Stimulated activated CD8-positive, alpha-beta memory T cell treated with anti-CD3 and anti-CD28 coated beads, Interleukin-15, amount 100 ng/mL, for 1 hour (primary cell): Measurements from ENCODE around the gene PKP1.

Source experiments
- DNase-seq: peaks from one replicate; pipeline ENCODE4 v3.0.0-alpha.2; 2020; ENCODE audit warnings: low read depth

Gene PKP1

GRCh38 chr1:201307760-201308499 lies 24.6 kb downstream of the PKP1 start:
- DNase-seq = no peak

- DNase-seq = no peak
Measured at GRCh38 chr1:201309416-201309815, 26.1 kb downstream of the PKP1 start.

- DNase-seq = no peak
Measured at GRCh38 chr1:201310251-201310985, 27.1 kb downstream of the PKP1 start.

- no peak for DNase-seq
Measured at GRCh38 chr1:201310986-201311355, 27.7 kb downstream of the PKP1 start.

- DNase-seq = no peak
Measured at GRCh38 chr1:201311356-201312011, 28.2 kb downstream of the PKP1 start.

- no peak for DNase-seq
Measured at GRCh38 chr1:201312298-201312697, 29.0 kb downstream of the PKP1 start.

GRCh38 chr1:201313086-201313485 lies 29.8 kb downstream of the PKP1 start:
- DNase-seq = no peak

GRCh38 chr1:201316556-201316955 lies 33.2 kb downstream of the PKP1 start:
- no peak for DNase-seq

- DNase-seq = no peak
Measured at GRCh38 chr1:201317551-201317950, 34.2 kb downstream of the PKP1 start.

- DNase-seq = no peak
Measured at GRCh38 chr1:201318504-201319340, 35.4 kb downstream of the PKP1 start.

GRCh38 chr1:201319631-201320030 lies 36.3 kb downstream of the PKP1 start:
- no peak for DNase-seq

- no peak for DNase-seq
Measured at GRCh38 chr1:201320168-201320788, 37.0 kb downstream of the PKP1 start.

- DNase-seq = no peak
Measured at GRCh38 chr1:201321826-201322390, 38.6 kb downstream of the PKP1 start.

GRCh38 chr1:201322653-201323510 lies 39.6 kb downstream of the PKP1 start:
- DNase-seq = no peak

GRCh38 chr1:201324306-201324705 lies 41.0 kb downstream of the PKP1 start:
- no peak for DNase-seq

- DNase-seq = no peak
Measured at GRCh38 chr1:201324821-201325677, 41.7 kb downstream of the PKP1 start.

- no peak for DNase-seq
Measured at GRCh38 chr1:201325678-201326060, 42.4 kb downstream of the PKP1 start.

- DNase-seq = no peak
Measured at GRCh38 chr1:201326710-201327109, 43.4 kb downstream of the PKP1 start.

- no peak for DNase-seq
Measured at GRCh38 chr1:201327687-201328240, 44.5 kb downstream of the PKP1 start.
